ENCODE results near the gene ATP8A2.

ATP8A2 gene

DNA sequence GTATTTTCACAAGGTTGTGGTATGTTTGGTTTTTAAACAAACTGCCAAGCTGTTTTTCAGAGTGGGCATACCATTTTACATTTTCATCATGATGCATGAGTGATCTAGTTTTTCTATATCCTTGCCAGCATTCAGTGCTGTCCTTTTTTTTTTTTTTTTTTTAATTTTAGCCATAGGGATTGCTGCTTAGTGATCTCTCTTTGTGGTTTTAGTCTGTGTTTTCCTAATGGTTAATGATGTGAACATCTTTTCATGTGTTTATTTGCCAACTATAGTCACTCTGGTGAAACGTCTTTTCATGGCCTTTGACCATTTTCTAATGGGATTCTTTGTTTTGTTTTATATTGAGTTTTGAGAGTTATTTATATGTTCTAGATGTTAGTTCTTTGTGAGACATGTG, 620.3 kb downstream of the ATP8A2 start:
- FAIRE-seq: no peak
- DNase-seq (ENCODE audit: low spot score): no peak

GRCh38 chr13:26007261-26008125, 635.7 kb downstream of the ATP8A2 start:
- DNase-seq (ENCODE audit: low spot score): no peak
- no peak for FAIRE-seq

DNA sequence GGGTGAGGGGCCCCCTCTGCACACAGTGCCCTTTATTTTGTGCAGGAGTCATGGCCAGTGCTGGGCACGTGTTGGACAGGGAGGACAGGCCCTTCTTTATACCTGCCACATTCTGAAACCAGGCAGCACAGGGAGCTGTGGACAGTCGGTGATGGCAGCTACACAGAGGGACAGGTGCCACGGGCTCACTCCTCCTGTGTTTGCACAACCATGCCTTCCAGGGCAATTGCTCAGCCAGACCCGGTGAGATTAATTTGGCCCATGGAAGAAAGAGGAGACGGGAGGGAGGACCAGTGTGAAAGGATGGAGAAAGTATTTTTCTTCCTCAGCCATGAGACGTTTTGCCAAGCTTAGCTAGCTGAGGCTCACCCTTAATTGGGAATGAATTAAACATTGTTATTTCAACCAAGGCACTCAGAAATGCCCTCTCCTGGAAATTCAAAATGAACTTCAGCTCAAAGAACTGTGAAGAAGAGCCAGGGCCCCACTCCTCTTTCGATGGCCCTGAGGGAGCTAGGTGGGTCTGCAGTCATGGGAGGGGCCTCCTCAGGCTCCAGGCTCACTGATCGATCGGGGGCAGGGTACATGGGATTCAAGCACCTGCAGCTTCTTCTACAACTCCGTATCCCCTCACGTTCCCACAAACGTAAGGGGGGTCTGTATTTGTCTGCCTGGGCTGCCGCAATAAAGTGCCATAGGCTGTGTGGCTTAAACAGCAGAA, 638.9 kb downstream of the ATP8A2 start:
- DNase-seq (ENCODE audit: low spot score): no peak

DNA sequence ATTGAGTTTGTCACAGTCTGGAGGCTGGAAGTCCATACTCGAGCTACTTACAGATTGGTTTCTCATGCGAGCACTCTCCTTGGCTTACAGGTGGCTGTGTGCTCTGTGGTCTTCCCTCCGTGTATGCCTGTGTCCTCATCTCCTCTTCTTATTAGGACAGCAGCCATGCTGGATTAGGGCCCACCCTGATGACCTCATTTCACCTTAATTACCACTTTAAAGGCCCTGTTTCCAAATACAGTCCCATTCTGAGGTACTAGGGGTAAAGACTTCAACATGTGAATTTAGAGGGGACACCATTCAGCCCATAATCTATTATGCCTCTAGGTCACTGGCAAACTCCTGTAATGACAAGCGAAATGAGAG, 639.4 kb downstream of the ATP8A2 start:
- FAIRE-seq (no peak), DNase-seq (ENCODE audit: low spot score) (no peak)

More for the DNA sequence above, 638.9 kb downstream of the ATP8A2 start:
- no peak for FAIRE-seq

- DNase-seq (ENCODE audit: low spot score) (no peak), FAIRE-seq (no peak)
Measured at GRCh38 chr13:26011996-26012821, 640.4 kb downstream of the ATP8A2 start.

DNA sequence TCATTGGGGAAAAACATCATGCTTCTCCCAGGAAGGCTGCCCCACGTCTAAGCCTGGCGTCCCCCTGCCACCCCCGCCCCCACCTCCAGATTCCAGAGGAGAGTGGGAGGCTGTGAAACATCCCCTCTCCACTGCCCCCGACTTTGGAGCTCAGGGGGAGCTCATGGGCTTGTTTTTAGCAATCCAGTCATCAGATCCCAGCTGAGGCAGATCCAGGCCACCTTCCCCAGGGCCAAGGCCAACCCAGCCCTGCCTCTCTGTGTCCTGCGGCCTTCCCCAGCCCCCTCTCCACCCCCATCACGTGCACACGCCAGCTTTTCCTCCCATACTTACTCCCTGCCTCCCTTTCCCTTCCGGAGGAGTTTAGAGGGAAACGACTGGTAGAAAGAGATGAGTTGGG, 641.2 kb downstream of the ATP8A2 start:
- no peak for FAIRE-seq

GRCh38 chr13:26015271-26016125, 643.7 kb downstream of the ATP8A2 start:
- DNase-seq (ENCODE audit: low spot score) (no peak), FAIRE-seq (no peak)

More for the DNA sequence above, 641.2 kb downstream of the ATP8A2 start:
- no peak for DNase-seq (ENCODE audit: low spot score)

DNA sequence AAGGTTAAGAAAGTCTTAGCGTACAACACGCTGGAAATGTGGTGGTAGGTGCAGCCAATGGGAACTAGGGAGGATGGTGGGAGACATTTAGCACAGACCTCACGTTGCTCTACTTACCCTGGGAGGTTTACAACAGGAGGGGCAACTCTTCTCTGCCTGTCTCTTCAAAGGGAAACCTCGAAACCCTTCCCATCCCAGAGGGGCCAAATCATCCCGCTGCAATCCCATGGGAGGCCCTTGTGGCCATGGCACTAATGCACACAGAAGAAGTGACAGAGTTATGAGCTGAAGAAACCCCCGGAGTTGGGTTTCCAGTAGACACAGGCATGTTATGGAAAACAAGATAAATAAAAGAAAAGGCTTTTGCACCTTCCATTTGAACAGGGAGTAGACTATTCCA, 644.4 kb downstream of the ATP8A2 start:
- no peak for DNase-seq (ENCODE audit: low spot score)
- no peak for FAIRE-seq

DNA sequence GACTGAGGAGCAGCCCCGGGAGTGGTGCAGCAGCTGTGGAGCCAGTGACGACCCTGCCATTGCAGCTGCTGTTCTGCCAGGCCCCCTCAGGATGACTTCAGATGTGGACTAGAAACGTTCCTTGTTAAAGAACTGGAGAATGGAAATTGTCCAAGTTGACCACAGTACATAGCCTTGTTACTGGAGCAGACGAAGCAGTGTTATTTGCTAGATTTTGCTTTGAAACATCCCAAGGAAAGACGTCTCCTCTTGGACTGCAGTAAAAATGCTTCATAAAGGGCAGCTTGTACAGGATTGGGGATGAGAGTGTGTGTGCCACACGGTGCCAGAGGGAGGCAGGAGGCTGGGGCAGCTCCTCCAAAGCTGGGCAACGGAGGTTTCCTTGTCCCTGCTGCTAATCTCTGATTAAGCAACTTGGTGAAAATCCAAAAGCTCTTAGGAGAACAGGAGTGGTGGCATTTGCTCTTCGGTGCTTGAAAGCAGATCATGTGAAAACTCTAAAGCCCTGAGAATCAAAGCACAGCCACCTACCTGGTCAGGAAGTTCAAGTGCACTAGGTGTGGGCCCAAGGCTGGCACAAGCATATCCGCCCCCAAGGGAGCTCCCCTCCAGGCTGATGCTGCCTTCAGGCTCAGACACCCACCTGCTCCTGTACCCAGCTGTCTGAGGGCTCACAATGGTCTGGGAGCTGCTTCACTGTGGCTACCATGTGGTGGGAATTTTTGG, 645.6 kb downstream of the ATP8A2 start:
- no peak for FAIRE-seq
- no peak for DNase-seq (ENCODE audit: low spot score)

- no peak for DNase-seq (ENCODE audit: low spot score)
Measured at GRCh38 chr13:26017932-26018665, 646.3 kb downstream of the ATP8A2 start.

GRCh38 chr13:26019251-26019650, 647.5 kb downstream of the ATP8A2 start:
- DNase-seq (ENCODE audit: low spot score) (no peak), FAIRE-seq (no peak)

More at GRCh38 chr13:26017932-26018665, 646.3 kb downstream of the ATP8A2 start:
- no peak for FAIRE-seq

GRCh38 chr13:26019881-26020870, 648.4 kb downstream of the ATP8A2 start:
- DNase-seq (ENCODE audit: low spot score) (no peak), FAIRE-seq (no peak)

- FAIRE-seq (no peak), DNase-seq (ENCODE audit: low spot score) (no peak)
Measured at GRCh38 chr13:26020891-26021290, 649.1 kb downstream of the ATP8A2 start.

- DNase-seq (ENCODE audit: low spot score): no peak
Measured at GRCh38 chr13:26021516-26021915, 649.7 kb downstream of the ATP8A2 start.

GRCh38 chr13:26021956-26022355, 650.2 kb downstream of the ATP8A2 start:
- no peak for DNase-seq (ENCODE audit: low spot score)
- FAIRE-seq: no peak

More at GRCh38 chr13:26021516-26021915, 649.7 kb downstream of the ATP8A2 start:
- FAIRE-seq: no peak

- FAIRE-seq: no peak
- DNase-seq (ENCODE audit: low spot score): peak; percentile 44
Measured at GRCh38 chr13:26022538-26023292, 650.9 kb downstream of the ATP8A2 start.

DNA sequence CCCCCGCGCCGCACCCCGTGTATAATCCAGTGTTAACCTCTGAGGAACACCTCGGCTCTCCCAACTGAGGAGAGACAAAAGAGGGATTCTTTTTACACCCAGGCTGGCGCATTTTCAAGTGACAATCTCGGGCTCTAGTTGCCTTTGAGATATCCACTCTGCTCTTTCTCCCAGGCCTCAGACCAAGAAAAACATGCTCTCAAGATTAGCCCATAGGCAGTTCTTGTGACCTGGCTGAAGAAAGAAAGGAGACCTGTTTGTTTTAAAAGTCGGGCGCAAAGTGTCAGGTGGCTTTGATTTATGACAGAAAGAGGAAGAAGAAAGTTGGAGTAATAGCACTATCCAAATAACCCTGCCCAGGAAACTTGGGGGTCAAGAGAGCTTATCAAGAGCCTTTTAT, 652.8 kb downstream of the ATP8A2 start:
- FAIRE-seq (no peak), DNase-seq (ENCODE audit: low spot score) (no peak)
